PC-9 (cell line): ENCODE data around the gene RHD. TPM values are rescaled to one million over a fixed set of nuclear protein-coding genes. Genes with fewer than 3 reads are reported as not detected.
"Not testable (repeated sequence)": the region's sequence is repeated elsewhere in the genome, so short reads cannot be mapped to it uniquely, and the experiment has no call there.

Experiments
- BruUV-seq: library from RNA; stranded (reverse); fragments of 400-500 nt; replicated peaks from 2 replicates; lab custom pipeline; 2021; lab: Mats Ljungman, UMichigan
- CTCF ChIA-PET: fragments of 300-600 bp; sonication (Branson Sonifier 250); formaldehyde crosslinking; loops from one replicate; lab custom pipeline; 2022; ENCODE audit warnings: antibody characterized with exemption; lab: Charles Lee
- POLR2A ChIA-PET: fragments of 300-600 bp; sonication (Branson Sonifier 250); formaldehyde crosslinking; loops from one replicate; lab custom pipeline; 2022; ENCODE audit warnings: antibody characterized with exemption; ENCODE audit not compliant: unreplicated experiment; lab: Charles Lee
- DNase-seq, 2 experiments: peaks; one replicate each; pipeline versions ENCODE4 v3.0.0 to v3.0.0-alpha.2; 2015 to 2022; ENCODE audit warnings: mixed read lengths in 1 of 2
- H2AFZ ChIP-seq: fragments of 200-600 bp; sonication (generic); 2 replicates; pipeline ENCODE4 v1.8.1; 2017; ENCODE audit warnings: antibody characterized with exemption
- H3F3A ChIP-seq: fragments of 200-600 bp; sonication (generic); 2 replicates; pipeline ENCODE4 v1.8.1; 2017; ENCODE audit warnings: antibody characterized with exemption, mild to moderate bottlenecking, low read depth; ENCODE audit not compliant: insufficient read depth
- H3K27ac ChIP-seq: fragments of 200-600 bp; sonication (generic); 2 replicates; pipeline ENCODE4 v1.6.1; 2016; ENCODE audit warnings: mixed run types
- H3K27me3 ChIP-seq: fragments of 200-600 bp; sonication (generic); 2 replicates; pipeline ENCODE4 v1.6.1; 2016; ENCODE audit warnings: low read depth, mixed run types; ENCODE audit not compliant: insufficient read depth
- H3K36me3 ChIP-seq: fragments of 200-600 bp; sonication (generic); 2 replicates; pipeline ENCODE4 v1.6.1; 2016; ENCODE audit warnings: low read depth, mixed run types
- H3K4me1 ChIP-seq: fragments of 200-600 bp; sonication (generic); replicated peaks from 2 replicates; pipeline ENCODE4 v1.6.1; 2016; ENCODE audit warnings: mixed run types; ENCODE audit not compliant: insufficient read depth
- H3K4me2 ChIP-seq: fragments of 200-600 bp; sonication (generic); 2 replicates; pipeline ENCODE4 v1.6.1; 2017; ENCODE audit warnings: mixed run types
- H3K4me3 ChIP-seq: fragments of 200-600 bp; sonication (generic); 2 replicates; pipeline ENCODE4 v1.6.1; 2016; ENCODE audit warnings: mixed run types
- H3K79me2 ChIP-seq: fragments of 200-600 bp; sonication (generic); 2 replicates; pipeline ENCODE4 v1.6.1; 2017; ENCODE audit warnings: low read depth, mixed run types
- H3K9me2 ChIP-seq: fragments of 200-600 bp; sonication (generic); 2 replicates; pipeline ENCODE4 v1.8.1; 2017; ENCODE audit warnings: mild to moderate bottlenecking; ENCODE audit not compliant: insufficient read depth
- H3K9me3 ChIP-seq: fragments of 200-600 bp; sonication (generic); 2 replicates; pipeline ENCODE4 v1.8.1; 2016; ENCODE audit warnings: low read depth; ENCODE audit not compliant: insufficient read depth
- H4K20me1 ChIP-seq: fragments of 200-600 bp; sonication (generic); 2 replicates; pipeline ENCODE4 v1.8.1; 2017; ENCODE audit not compliant: insufficient read depth
- CTCF ChIP-seq: fragments of 200-600 bp; sonication (generic); conservative IDR thresholded peaks from 2 replicates; pipeline ENCODE4 v1.6.1; 2017; ENCODE audit warnings: mixed run types, antibody characterized with exemption, mild to moderate bottlenecking, moderate library complexity
- EZH2 ChIP-seq: fragments of 200-600 bp; sonication (generic); IDR thresholded peaks from 2 replicates; pipeline ENCODE4 v1.8.0; 2017; ENCODE audit warnings: antibody characterized with exemption, low read depth
- intact Hi-C: fragments of 100-400 bp; cut with micrococcal nuclease; formaldehyde crosslinking; loops from one replicate; pipeline ENCODE4 v1.10.0; 2022; ENCODE audit not compliant: unreplicated experiment
- total RNA-seq: library from RNA; stranded (reverse); gene quantifications from 2 replicates; pipeline ENCODE4 v1.2.3, GENCODE V29; 2021

Gene RHD
- total RNA-seq, 1 experiment from 2014 or later: not detected

- intact Hi-C loops: no loop called here
- Histone ChIP-seq H3K4me1 (peaks cover 16% of the 10 kb centered on the region; the same call in 1 of the 2 replicates), H3K27ac (no peak overlapping the region), H3K4me2 (no peak overlapping the region), H3K9me2 (no peaks in the 10 kb centered on the region), H2AFZ (no peak overlapping the region), H3K9me3 (no peaks in the 10 kb centered on the region), H4K20me1 (no peaks in the 10 kb centered on the region), H3K4me3 (no peak overlapping the region), H3K36me3 (no peaks in the 10 kb centered on the region), H3K27me3 (no peaks in the 10 kb centered on the region), H3F3A (peaks cover 10% of the 10 kb centered on the region; the same call in 1 of the 2 replicates), H3K79me2 (no peaks in the 10 kb centered on the region)
- POLR2A ChIA-PET: no interaction called here
- CTCF ChIA-PET: no interaction called here
- TF ChIP-seq CTCF (no peak), EZH2 (no peak)
- no TSS peak for BruUV-seq
- no peak for DNase-seq
Observed at GRCh38 chr1:25256578-25256965, 15.7 kb upstream of the RHD start.

DNA sequence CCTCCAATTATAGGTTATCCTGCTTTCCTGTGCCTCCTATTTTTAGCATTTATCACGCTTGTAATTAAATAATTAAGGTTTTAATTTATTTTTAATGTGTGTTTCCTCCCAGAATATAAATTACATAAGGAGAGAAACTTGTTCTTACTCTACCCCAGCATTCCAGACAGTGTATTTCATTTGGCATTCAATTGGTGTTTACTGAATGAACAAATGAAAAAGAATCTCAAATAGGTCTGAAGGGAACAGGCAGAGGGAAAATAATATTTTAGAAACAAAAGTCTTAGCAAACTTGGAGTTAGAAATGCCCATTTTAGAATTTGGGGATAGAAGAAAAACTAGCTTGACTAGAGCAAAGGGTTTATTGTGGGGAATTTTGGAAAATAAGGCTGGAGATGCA lies 15.1 kb upstream of the RHD start:
- H3F3A ChIP-seq: peaks cover 10% of the 10 kb centered on the region; the same call in 1 of the 2 replicates
- H2AFZ ChIP-seq: no peak overlapping the region
- H3K4me3 ChIP-seq: no peak overlapping the region
- H3K27me3 ChIP-seq: no peaks in the 10 kb centered on the region
- no TSS peak for BruUV-seq
- H3K9me3 ChIP-seq: no peaks in the 10 kb centered on the region
- peaks cover 16% of the 10 kb centered on the region; the same call in 1 of the 2 replicates for H3K4me1 ChIP-seq
- TF ChIP-seq EZH2 (no peak), CTCF (no peak)
- no peak for DNase-seq
- no peak overlapping the region for H3K27ac ChIP-seq
- H3K79me2 ChIP-seq: no peaks in the 10 kb centered on the region
- no peak overlapping the region for H3K4me2 ChIP-seq
- intact Hi-C loops: no loop called here
- no peaks in the 10 kb centered on the region for H3K9me2 ChIP-seq
- no peaks in the 10 kb centered on the region for H3K36me3 ChIP-seq
- CTCF ChIA-PET: no interaction called here
- H4K20me1 ChIP-seq: no peaks in the 10 kb centered on the region
- POLR2A ChIA-PET: no interaction called here

- POLR2A ChIA-PET, H3K4me2 ChIP-seq, H3K4me3 ChIP-seq, DNase-seq, H3K9me3 ChIP-seq, CTCF ChIA-PET, H3K36me3 ChIP-seq, BruUV-seq, H3F3A ChIP-seq, H3K4me1 ChIP-seq, H3K27me3 ChIP-seq, H2AFZ ChIP-seq, H3K9me2 ChIP-seq, H3K79me2 ChIP-seq, intact Hi-C loops, H4K20me1 ChIP-seq: not testable (repeated sequence)
- 0 out of 2 replicates have a peak overlapping the region, but pooled peaks have one; percentile 19 for H3K27ac ChIP-seq
Observed at GRCh38 chr1:25259813-25260212, 12.5 kb upstream of the RHD start.

- intact Hi-C loops, H3K27me3 ChIP-seq, H3K4me1 ChIP-seq, DNase-seq, H3K4me2 ChIP-seq, H4K20me1 ChIP-seq, H3K9me3 ChIP-seq, CTCF ChIA-PET, H3F3A ChIP-seq, POLR2A ChIA-PET, H2AFZ ChIP-seq, H3K9me2 ChIP-seq, H3K36me3 ChIP-seq, H3K4me3 ChIP-seq, H3K79me2 ChIP-seq, BruUV-seq: not testable (repeated sequence)
- 0 out of 2 replicates have a peak overlapping the region, but pooled peaks have one; percentile 19 for H3K27ac ChIP-seq
Observed at GRCh38 chr1:25260336-25260735, 12.0 kb upstream of the RHD start.

- H4K20me1 ChIP-seq, H2AFZ ChIP-seq, CTCF ChIA-PET, H3F3A ChIP-seq, intact Hi-C loops, H3K27ac ChIP-seq, H3K9me3 ChIP-seq, H3K27me3 ChIP-seq, H3K36me3 ChIP-seq, POLR2A ChIA-PET, H3K79me2 ChIP-seq, BruUV-seq, H3K9me2 ChIP-seq, H3K4me1 ChIP-seq: not testable (repeated sequence)
- peak in 1 of 2 experiments; percentile 20 for DNase-seq
- Histone ChIP-seq H3K4me3 (peak overlapping the region; percentile 53), H3K4me2 (peak overlapping the region; percentile 87)
Observed at GRCh38 chr1:25266554-25267287, 5.6 kb upstream of the RHD start.
